ENCODE data around the gene RAET1G.
"Not testable (repeated sequence)": the region's sequence is repeated elsewhere in the genome, so short reads cannot be mapped to it uniquely, and the experiment has no call there.

DNA sequence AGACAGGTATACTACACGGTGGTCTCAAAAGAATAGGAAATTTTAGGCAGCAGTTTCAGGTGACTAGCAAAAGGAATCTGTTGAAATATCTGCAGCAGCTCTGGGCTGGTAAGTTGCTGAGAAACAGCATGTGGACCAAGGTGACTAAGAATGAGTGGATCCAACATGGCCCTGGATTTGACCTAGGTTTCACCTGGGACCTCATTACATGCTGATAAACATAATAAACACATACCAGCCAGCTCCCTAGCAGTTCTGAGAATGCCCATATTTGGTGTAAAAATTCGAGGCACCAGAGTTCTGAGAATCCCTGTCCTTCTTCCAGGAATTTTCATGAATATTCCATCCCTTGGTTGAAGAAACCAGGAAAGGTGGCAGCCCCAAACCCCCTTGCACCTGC, 30.5 kb upstream of the RAET1G start:
- TF ChIP-seq EZH2 (IDR thresholded peaks at IDR 0.05; ENCODE audit: insufficient read depth, poor library complexity, severe bottlenecking); EZH2phosphoT487 (IDR thresholded peaks at IDR 0.05; ENCODE audit: insufficient read depth, low read depth): not testable (repeated sequence)
